Measurements from ENCODE around the gene KLRG1. TPM values are rescaled to one million over a fixed set of nuclear protein-coding genes. Genes with fewer than 3 reads are reported as not detected.

KLRG1 gene
- total RNA-seq, 4 donors from 2014 or later = 5.1 to 10.5 (median 7.4) TPM

- TF ChIP-seq, protein P1, sequence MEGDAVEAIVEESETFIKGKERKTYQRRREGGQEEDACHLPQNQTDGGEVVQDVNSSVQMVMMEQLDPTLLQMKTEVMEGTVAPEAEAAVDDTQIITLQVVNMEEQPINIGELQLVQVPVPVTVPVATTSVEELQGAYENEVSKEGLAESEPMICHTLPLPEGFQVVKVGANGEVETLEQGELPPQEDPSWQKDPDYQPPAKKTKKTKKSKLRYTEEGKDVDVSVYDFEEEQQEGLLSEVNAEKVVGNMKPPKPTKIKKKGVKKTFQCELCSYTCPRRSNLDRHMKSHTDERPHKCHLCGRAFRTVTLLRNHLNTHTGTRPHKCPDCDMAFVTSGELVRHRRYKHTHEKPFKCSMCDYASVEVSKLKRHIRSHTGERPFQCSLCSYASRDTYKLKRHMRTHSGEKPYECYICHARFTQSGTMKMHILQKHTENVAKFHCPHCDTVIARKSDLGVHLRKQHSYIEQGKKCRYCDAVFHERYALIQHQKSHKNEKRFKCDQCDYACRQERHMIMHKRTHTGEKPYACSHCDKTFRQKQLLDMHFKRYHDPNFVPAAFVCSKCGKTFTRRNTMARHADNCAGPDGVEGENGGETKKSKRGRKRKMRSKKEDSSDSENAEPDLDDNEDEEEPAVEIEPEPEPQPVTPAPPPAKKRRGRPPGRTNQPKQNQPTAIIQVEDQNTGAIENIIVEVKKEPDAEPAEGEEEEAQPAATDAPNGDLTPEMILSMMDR (IDR thresholded peaks at IDR 0.05; ENCODE audit: low read depth) = no peak
Measured at GRCh38 chr12:9041321-9041720, 52.0 kb downstream of the KLRG1 start.

- TF ChIP-seq, protein P1 (IDR thresholded peaks at IDR 0.05; ENCODE audit: low read depth) = no peak
Measured at GRCh38 chr12:9043766-9044165, 54.4 kb downstream of the KLRG1 start.

DNA sequence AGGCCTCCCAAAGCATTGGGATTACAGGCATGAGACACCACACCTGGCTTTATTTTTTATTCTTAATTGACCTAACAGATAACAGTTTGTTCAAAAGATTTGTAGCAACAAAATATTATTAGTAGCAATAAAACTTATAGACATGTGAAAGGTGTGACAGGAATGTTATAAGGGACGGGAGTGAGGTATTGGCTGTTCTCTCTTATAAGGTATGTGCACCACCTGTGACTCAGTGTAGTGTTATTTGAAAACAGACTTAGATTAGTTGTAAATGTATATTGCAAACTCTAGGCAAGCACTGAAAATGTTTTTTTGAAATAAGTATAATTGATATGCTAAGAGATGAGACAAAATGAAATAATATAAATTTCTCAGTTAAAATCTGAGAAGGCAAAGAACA is 57.8 kb downstream of the KLRG1 start:
- TF ChIP-seq, protein P1 (IDR thresholded peaks at IDR 0.05; ENCODE audit: low read depth) = no peak

DNA sequence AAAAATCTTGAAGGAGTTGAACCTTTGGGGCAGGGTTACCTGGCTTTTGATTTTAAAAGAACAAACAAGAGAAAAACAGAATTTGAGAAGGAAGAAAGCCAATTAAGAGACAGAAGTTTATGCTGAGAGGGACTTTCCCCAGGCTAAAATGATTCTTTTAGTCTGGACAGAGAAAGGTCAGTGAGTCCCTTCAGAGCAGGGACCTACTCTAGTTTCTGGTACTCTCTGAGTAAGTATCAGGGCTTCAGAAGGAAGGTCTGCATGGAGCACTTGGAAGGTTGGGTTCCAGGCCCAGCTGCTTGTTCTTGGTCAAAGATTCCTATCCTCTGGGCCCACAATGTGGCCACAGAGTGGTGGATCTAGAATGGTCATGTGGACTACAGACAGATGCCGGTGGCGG is 59.6 kb downstream of the KLRG1 start:
- TF ChIP-seq, protein P1 (IDR thresholded peaks at IDR 0.05; ENCODE audit: low read depth) = no peak

DNA sequence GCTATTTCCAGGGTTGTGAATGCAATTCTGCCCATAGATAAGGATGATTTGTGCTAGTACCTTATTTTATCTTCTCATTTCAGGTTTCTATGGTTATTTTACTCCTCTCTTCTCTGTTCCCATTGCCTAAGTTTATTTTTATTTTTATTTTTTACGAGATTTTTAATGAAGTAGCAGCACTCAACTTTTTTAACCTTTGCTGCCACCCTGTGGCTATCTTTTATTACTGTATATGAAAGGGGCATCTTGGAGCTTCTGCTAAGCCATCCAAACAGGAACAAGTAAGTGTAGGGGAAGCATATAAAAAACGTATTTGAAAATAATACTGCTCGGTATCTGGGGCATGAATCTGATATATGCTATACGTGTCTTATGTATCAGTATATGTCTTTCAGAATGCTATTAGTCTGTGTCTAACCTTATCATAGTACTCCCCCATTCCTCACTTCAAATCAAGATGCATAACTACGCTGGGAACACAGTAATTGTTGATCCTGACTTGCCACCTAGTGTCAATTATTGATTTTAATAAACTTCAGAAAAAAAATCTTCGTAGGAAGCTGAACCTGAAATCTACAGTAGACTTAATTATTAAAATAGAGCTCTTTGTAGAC is 60.3 kb downstream of the KLRG1 start:
- TF ChIP-seq, protein P1 (IDR thresholded peaks at IDR 0.05; ENCODE audit: low read depth) = no peak

- TF ChIP-seq, protein P1 (IDR thresholded peaks at IDR 0.05; ENCODE audit: low read depth) = no peak
Measured at GRCh38 chr12:9050521-9051157, 61.3 kb downstream of the KLRG1 start.

- TF ChIP-seq, protein P1 (IDR thresholded peaks at IDR 0.05; ENCODE audit: low read depth) = no peak
Measured at GRCh38 chr12:9051158-9051550, 61.8 kb downstream of the KLRG1 start.

All from subcutaneous adipose tissue (tissue), 4 donors.